Gastrocnemius medialis (tissue), 4 donors: Measurements from ENCODE around the gene RBMX2.

Experiments
- POLR2A ChIP-seq, 2 donors: fragments of 450-650 bp; IDR thresholded peaks; one replicate each; pipeline ENCODE4 v1.6.1; 2017; ENCODE audit warnings: antibody characterized with exemption in 2 of 2, mild to moderate bottlenecking in 2 of 2, moderate library complexity in 2 of 2
- TF ChIP-seq, protein P1 (sequence below), 5 experiments: fragments of 450-650 bp in 3 of 5; fragments of 200-600 bp in 2 of 5; sonication (generic) in 2 of 5; IDR thresholded peaks in 4 of 5; conservative IDR thresholded peaks in 1 of 5; 1 replicate in 4 of 5; 2 replicates in 1 of 5; pipeline ENCODE4 v1.5.1; 2016 to 2019; ENCODE audit warnings: antibody characterized with exemption in 5 of 5, mild to moderate bottlenecking in 3 of 5, moderate library complexity in 3 of 5

DNA sequence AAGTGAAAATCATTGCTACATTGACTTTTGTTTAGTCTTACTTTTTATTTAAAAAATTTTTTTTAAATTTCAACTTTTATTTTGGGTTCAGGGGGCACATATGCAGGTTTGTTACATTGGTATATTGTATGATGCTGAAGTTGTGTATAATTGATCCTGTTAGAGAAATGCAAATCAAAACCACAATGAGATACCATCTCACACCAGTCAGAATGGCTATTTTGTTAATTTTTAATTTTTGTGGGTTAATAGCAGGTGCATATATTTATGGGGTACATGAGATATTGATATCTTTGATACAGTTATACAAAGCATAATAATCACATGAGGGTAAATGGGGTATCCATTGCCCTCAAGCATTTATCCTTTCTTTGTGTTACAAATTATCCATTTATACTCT lies 34.1 kb downstream of the RBMX2 start:
- TF ChIP-seq, protein P1, sequence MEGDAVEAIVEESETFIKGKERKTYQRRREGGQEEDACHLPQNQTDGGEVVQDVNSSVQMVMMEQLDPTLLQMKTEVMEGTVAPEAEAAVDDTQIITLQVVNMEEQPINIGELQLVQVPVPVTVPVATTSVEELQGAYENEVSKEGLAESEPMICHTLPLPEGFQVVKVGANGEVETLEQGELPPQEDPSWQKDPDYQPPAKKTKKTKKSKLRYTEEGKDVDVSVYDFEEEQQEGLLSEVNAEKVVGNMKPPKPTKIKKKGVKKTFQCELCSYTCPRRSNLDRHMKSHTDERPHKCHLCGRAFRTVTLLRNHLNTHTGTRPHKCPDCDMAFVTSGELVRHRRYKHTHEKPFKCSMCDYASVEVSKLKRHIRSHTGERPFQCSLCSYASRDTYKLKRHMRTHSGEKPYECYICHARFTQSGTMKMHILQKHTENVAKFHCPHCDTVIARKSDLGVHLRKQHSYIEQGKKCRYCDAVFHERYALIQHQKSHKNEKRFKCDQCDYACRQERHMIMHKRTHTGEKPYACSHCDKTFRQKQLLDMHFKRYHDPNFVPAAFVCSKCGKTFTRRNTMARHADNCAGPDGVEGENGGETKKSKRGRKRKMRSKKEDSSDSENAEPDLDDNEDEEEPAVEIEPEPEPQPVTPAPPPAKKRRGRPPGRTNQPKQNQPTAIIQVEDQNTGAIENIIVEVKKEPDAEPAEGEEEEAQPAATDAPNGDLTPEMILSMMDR (IDR thresholded peaks at IDR 0.05 in 4 of 5, conservative IDR thresholded peaks at IDR 0.05 in 1 of 5): no peak
- no peak for TF ChIP-seq POLR2A (IDR thresholded peaks at IDR 0.05)
